Fibroblast of villous mesenchyme (primary cell): Measurements from ENCODE around the gene TMEM92. TPM values are rescaled to one million over a fixed set of nuclear protein-coding genes. Genes with fewer than 3 reads are reported as not detected.

Experiments used
- DNase-seq: peaks from one replicate; pipeline ENCODE4 v3.0.0-alpha.2; 2010; ENCODE audit warnings: low read depth
- H3K4me3 ChIP-seq: 2 replicates; pipeline ENCODE4 v1.5.1; 2011; ENCODE audit warnings: low read depth, mild to moderate bottlenecking, low read length
- total RNA-seq: library from RNA; depleted of rRNA; stranded (reverse); fragments of >200 nt; gene quantifications from 2 replicates; pipeline ENCODE4 v1.2.3, GENCODE V29; 2012
- TF ChIP-seq, protein P1 (sequence below): IDR thresholded peaks from 2 replicates; pipeline ENCODE4 v1.5.1; 2012; ENCODE audit warnings: low read depth, mild to moderate bottlenecking, low read length; ENCODE audit not compliant: insufficient read depth

The TMEM92 gene
- total RNA-seq, 1 donor, result not detected

DNA sequence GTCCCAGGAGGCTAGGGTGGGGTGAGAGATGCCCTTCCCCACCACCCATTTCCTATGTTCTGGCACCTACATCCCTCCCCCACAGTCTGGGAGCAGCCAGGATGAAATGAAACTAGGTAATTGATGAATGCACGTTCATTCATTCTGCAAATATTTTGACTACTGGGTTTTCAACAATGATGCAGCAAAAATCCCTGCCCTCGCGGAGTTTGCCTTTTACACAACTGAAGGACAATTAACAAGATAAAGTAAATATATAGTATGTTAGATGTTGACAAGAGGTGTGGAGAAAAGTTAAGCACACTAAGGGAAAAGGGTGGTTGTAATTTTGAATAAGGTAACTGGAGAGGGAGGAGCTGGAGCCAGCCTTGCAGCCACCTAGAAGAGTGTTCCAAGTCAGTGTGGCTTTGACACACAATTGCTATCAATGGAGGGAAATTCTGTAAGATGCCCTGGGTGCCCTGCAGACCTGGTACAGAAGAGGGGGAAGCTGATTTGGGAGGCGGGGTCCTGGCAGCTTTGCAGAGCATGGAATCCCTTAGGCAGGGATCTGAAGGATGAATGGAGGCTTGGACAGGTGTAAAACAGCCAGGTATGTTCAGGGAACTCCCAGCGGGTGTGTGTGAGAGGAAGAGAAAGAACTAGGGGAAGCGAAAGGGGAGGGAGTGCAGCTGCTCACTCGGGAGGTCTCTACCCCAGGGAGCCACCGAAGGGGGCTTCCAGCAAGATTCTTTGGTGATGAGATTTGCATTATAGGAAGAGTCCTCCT is 2.5 kb downstream of the TMEM92 start:
- DNase-seq, result no peak
- TF ChIP-seq, protein P1, sequence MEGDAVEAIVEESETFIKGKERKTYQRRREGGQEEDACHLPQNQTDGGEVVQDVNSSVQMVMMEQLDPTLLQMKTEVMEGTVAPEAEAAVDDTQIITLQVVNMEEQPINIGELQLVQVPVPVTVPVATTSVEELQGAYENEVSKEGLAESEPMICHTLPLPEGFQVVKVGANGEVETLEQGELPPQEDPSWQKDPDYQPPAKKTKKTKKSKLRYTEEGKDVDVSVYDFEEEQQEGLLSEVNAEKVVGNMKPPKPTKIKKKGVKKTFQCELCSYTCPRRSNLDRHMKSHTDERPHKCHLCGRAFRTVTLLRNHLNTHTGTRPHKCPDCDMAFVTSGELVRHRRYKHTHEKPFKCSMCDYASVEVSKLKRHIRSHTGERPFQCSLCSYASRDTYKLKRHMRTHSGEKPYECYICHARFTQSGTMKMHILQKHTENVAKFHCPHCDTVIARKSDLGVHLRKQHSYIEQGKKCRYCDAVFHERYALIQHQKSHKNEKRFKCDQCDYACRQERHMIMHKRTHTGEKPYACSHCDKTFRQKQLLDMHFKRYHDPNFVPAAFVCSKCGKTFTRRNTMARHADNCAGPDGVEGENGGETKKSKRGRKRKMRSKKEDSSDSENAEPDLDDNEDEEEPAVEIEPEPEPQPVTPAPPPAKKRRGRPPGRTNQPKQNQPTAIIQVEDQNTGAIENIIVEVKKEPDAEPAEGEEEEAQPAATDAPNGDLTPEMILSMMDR, result no peak

DNA sequence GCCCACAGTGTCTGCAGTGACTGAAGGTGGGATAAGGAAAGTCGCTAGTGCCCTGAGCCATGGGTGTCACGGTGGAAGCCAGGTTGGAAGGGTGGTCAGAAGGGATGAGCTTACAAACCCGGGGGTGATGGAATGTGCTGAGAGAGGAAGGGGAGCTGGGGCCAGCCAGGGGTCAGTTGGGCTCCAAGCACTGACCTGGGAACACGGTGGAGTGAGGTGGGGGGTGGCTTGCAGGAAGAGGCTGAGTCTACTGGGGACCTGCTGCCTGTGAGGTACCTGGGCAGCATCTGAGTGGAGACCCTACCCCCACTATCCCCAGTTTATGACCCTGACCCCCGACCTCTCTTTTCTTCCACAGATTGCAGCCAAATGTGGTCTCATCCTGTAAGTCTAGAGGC is 3.1 kb downstream of the TMEM92 start:
- H3K4me3 ChIP-seq, result no peak overlapping the region
- TF ChIP-seq, protein P1, result no peak
- DNase-seq, result no peak

More for the DNA sequence above, 2.5 kb downstream of the TMEM92 start:
- no peak overlapping the region for H3K4me3 ChIP-seq

DNA sequence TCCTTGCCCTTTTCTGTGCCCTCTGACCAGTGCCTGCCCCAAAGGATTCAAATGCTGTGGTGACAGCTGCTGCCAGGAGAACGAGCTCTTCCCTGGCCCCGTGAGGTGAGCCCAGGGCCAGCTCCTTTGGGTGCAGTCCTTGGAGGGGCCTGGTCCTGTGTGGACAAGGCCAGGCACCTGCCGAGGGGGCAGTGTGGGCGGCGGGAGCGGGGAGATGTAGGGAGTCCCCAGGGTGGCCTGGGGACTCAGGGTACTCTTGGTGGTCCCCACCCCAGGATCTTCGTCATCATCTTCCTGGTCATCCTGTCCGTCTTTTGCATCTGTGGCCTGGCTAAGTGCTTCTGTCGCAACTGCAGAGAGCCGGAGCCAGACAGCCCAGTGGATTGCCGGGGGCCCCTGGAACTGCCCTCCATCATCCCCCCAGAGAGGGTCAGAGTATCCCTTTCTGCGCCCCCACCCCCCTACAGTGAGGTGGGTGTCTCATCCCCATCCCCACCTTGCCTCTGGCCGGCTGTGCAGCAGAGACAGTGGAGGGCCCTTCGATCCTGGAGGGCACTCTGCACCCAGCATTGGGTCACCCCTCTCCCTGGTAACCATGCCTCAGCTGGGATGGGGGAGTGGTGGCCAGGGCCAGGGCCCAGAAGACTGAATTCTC is 4.4 kb downstream of the TMEM92 start:
- TF ChIP-seq, protein P1, result no peak
- no peak for DNase-seq
- H3K4me3 ChIP-seq, result no peak overlapping the region

DNA sequence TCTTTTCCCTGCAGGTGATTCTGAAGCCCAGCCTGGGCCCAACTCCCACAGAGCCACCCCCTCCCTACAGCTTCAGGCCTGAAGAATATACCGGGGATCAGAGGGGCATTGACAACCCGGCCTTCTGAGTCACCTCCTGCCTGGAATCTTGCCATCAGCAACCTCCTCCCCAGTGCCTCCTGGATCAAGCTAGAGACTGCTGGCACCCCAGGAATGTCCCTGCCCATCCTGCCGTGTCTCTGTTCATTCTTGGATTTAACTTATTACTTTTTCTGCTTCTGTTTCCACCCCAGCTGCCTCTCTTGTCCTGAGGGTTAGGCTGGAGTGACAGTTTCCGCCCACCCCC is 4.9 kb downstream of the TMEM92 start:
- no peak for DNase-seq
- TF ChIP-seq, protein P1, result no peak
- no peak overlapping the region for H3K4me3 ChIP-seq

DNA sequence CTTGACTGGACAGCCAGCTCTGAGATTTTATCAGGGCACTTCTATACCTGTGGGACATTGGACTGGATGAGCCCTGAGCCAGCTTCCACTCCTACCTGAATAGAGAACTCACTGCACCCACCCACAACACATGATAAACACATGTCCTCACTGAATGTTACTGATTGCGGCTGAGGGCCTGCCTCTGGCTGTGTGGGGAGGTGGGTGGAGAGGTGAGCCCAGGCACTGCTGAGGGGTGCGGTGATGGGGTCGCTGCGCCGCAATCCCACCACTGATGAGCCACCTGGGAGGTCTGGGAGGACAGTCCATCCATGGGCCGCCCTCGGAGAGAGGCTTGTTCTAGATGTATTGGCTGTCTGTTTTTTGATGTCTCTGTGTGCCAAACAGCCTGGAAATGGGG is 5.4 kb downstream of the TMEM92 start:
- DNase-seq, result no peak
- TF ChIP-seq, protein P1, result no peak
- H3K4me3 ChIP-seq, result no peak overlapping the region

DNA sequence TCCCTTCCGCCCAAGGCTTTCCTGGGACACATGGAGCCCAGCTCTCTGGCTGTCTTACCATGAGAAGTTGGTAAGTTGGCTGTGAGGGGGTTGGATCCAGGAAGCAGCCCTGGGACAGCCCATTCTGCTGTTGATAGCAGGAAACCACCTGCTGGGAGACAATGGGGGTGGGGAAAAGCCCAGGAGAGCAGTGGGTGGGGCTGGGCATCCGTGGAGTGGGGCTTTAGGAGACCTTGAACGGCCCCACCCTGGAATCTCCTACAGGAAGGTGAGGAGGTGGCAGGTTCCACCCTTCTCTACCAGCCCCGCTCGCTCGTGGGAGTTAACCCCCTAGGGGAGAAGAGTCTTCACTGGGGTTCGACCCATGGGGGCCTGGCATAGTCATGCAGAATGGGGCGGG is 5.8 kb downstream of the TMEM92 start:
- TF ChIP-seq, protein P1, result no peak
- H3K4me3 ChIP-seq, result no peak overlapping the region
- DNase-seq, result no peak
